ENCODE data around the gene IGFBP4.

- no peak for TF ChIP-seq CTCF (IDR thresholded peaks at IDR 0.05)
- no peak for TF ChIP-seq POLR2A (IDR thresholded peaks at IDR 0.05)
- TF ChIP-seq POLR2AphosphoS5 (IDR thresholded peaks at IDR 0.05): no peak
Measured at GRCh38 chr17:40440166-40440565, 3.1 kb upstream of the IGFBP4 start.
